ENCODE measurements around the gene CLSTN3. TPM values are rescaled to one million over a fixed set of nuclear protein-coding genes. Genes with fewer than 3 reads are reported as not detected.

CLSTN3 gene
- total RNA-seq = 60.5 TPM

DNA sequence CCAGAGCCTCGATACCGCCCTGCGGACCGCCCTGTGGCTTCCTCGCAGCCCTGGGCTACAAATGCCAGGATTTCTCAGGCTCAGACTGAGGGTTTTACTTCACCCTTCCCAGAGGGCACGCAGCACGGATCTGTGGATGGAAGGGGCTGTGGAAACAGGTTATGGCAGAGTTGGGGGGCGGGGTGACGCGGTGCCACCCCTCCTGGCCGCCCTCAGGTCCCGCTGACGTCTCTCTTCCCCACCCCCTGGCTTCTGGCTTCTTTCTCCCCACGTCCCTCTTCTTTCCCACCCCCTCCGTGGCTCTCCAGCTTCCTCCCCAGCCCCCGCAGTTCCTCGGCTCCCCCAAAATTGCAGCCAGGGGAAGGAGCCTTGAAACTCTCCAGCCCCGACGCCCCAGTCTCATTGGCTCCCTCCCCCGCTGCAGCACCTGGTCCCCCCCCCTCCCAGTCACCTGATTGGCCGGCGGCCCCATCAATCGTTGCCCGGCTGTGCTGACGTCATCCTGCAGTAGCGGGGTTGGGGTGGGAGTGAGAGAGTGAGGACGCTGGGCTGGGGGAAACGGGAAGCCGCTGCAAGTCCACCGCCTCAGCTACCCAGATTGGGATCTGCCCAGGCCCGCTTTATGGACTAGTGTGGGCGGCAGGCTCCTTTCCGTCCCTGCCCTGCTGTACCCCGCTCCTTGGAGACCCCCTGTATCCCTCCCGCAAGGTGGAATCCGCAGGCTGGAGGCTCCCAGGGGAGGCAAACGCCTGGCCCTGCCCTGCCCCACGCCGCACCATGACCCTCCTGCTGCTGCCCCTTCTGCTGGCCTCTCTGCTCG, at the start of gene CLSTN3:
CLSTN3 (plus strand) TSS at position 500 of the 820 bp plus-strand sequence; CDS start at position 778, 278 bp downstream.
- peak; percentile 85 for DNase-seq

DNA sequence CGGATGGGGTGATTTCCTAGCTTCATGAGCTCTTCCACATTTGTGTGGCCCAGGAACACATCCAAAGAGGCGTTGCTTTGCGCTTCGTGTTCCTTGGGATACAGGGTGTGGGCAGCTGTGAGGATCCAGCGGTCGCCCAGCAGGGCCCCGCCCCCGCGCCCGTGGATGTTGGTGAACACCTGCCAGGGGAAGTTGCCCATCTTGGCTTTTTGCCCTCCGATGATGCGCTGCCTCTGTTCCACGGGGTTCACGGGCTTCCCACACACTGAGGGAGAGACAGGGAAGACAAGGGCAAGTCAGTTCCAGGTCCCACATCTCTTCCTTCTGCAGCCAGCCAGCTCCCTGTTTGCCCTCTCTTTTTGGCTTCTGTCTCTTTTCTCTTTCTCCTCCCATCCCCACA, 49.1 kb upstream of the CLSTN3 start:
- DNase-seq = no peak

DNA sequence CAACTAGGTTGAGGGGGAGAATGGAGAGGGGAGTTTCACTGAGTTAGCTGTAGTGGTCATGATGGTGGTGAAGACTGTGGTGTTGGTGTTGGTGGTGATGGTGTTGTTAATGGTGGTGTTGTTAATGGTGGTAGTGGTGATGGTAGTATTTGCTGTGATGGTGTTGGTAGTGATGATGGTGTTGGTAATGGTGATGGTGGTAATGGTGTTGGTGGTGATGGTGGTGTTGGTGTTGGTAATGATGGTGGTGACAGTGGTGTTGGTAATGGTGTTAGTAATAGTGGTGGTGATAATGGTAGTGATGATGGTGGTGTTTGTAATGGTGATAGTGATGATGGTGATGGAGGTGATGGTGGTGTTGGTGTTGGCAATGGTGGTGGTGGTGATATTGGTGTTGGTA, 47.0 kb upstream of the CLSTN3 start:
- no peak for DNase-seq

DNA sequence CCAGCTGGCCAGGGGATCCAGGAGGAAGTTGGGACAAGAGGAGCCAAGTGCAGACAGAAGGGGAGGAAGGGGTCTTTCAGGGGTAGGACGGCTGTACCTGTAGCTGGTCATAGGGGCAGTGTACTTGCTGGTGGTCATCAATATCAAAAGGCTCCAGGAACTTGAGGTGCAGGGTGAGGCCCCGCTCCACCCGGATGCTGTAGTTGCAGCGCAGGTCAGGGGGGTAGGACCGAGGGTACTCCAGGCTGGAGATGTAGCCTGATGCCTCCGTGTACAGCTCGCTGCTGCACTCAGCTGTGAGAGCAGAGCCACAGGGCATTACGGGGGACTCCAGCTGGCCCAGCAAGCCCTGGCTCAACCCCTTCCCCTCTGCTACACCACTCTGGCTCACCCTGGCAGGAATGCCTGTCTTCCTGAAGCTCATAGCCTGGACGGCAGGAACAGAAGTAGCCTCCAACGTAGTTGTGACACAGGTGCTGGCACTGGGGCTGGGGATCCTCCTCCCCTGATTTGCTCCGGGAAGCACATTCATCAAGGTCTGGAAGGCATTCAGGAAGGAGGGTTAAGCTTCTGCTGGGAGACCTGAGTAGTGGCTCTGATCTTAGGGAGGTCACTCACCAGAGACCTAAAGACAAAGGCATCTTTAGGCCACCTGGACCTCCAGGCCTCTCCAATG, 40.8 kb upstream of the CLSTN3 start:
- DNase-seq = no peak

DNA sequence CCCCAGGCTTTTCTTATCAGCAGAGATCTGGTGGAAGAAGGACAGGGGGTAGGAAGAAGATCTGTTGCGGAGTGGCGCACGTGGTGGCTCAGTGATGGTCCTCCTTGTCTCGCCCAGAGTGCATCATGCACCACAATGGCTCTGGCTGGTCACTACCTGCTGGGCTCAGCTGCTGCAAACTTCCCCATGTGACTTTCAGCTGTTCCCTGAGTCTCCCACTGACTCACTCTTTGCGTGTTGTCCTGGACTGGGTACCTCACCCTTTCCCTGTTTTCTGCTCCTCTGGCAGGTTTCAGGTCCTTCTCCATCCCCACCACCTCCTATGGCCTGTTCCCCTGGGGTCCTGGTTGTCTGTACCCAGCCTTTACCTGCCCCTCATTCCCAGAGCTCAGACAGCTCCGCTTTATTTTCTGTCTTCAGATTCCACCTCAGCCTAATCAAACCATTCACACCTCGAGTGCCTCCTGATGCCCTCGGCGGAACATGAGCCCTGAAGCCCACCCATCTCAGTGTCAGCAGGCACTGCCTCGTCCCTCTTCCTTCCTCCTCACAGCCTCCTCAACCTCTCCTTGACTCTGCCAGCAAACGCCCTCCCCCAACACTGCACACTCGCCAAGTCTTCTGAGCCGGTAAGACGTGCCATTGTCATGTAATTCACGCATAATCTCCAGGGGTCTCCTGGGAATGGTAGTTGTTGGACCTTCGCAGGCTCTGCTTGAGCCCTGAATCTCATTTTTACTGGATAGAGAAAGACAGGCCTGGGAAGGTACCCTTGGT, 39.8 kb upstream of the CLSTN3 start:
- no peak for DNase-seq

DNA sequence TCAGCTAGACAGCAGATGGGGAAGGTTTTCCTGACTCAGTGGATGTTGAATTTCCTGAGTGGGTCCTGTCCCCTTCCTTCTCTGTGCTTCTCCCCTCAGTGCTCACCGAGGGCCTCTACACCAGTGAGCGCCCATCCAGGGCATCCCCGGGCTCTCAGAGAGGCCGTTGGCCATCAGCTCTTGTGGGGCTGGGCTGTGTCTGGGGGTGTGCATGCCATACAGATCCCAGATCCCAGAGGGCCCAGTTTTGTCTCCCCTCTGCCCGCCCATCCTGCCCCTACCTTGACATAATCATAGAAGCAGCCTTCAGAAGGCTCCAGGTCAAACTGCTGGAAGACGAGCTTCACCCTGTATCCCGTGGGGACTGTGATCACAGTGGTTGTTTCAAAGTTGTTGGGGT, 39.0 kb upstream of the CLSTN3 start:
- DNase-seq = no peak

DNA sequence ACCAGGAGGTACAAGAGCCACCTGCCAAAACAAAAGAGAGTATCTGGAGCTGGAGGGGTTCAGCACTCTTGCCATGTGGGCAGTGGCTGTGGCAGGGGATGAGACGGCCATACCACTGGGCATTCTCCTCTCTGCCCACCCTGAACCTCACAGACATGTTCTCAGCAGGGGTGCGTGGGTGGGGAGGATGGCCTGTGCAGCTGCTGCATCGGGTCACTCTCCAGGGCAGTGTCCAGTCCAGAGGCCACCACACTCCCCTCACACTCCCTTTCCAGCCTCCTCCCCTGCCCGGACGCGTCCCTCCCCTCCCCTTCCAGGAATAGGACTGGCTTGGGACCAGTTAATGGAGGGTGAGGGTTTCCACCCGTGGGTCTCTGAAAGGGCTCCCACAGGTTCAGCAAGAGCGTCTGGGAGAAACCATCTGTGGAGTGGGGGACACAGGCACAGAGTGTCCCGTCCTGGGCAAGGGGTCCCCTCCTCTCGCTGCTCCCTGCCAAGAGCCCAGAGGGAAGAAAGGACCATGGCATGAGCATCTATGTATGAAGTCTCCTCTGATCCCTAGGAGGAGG, 38.4 kb upstream of the CLSTN3 start:
- no peak for DNase-seq

DNA sequence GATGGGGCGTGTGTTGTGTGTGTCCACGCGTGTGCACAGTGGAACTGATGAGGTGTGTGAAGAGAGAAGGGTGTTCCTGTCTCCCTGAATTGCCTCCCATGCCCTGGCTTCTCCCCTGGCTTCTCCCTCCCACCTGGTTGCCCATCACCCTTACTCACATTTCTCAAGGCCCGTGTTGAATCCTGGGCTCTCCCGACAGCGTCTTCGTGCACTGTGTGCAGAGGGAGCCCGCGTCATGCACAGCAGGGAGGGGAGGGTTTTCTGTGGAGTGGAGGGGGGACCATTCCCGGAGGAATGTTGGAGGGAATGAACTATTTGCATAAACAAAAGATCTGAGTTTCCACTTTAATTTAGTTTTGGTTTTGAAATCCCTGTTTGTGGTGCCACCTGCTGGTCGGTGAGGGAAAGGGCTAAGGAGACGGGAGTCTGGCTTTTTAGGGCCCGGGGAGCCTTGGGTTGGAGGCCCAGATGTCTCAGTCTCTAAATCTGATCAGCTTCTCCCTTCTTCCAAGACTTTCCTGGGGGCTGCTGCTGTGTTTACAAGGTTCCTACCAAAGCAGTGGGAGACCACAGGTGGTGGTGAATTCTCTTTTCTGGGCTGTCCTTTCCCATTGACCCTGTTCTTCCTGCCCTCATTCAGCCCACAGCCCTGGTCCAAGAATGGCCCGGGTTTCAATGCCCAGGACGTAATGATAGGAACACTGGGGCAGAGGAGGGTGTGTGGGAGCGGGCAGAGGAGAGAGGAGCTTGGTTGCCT, 37.8 kb upstream of the CLSTN3 start, which contains the start of gene C1R:
C1R (minus strand) TSS at position 217 of the 757 bp plus-strand sequence; CDS start at position 160, 57 bp downstream.
- DNase-seq = peak; percentile 24

DNA sequence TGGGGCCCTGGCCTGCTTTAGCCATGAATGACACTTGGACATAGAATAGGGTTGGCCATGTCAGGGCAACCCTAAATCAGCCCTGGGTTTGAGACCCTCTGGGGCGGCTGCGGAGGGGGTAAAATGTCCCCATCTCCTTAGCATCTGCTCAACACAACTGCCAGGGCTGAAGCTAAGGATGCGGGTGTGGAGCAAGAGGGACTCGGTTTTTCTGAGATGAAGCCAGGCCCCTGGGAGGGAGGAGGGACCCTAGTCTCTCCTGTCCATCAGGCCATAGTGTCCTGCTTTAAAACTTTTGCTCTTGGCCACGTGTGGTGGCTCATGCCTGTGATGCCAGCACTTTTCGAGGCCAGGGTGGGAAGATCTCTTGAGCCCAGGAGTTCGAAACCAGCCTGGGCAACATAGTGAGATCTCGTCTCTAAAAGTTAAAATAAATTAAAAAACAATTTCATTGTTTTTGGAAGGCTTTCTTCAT, 37.1 kb upstream of the CLSTN3 start:
- DNase-seq = no peak

DNA sequence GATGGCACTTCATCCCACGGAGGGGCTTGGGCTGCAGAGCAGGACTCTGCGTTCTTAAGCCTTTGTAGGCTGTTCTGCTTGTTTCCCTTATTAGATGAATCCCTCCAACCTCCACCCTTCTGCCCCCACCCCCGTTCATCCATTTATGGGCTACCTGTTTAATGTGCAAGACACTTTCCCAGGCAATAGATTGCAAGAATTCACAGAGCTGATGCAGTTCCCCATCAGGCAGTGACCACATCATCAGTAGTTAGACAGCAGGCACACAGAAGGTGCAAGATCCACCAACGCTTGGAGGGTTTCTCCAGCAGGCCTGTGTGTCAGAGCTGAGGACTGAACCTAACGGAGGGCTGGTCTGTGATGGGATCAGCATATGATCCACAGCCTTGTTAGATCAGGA, 36.7 kb upstream of the CLSTN3 start:
- DNase-seq = no peak

DNA sequence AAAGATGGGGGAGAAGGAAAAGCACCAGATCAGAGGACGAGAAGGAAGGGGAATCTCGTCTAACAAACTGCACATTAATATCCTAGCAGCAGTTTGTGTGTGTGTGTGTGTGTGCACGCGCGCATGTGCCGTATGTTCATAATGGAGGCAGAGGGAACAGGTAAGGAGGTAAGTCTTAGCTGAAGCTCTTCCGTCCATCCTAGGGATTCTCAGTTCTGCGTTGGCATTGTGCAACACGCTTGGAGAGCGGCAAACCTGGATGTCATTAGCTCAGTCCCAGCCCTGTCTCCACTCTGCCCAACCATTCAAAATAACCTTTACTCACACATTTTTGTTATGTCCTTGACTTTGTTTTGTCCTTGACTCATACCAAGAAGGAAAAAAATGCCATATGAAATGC, 36.3 kb upstream of the CLSTN3 start:
- DNase-seq = no peak

DNA sequence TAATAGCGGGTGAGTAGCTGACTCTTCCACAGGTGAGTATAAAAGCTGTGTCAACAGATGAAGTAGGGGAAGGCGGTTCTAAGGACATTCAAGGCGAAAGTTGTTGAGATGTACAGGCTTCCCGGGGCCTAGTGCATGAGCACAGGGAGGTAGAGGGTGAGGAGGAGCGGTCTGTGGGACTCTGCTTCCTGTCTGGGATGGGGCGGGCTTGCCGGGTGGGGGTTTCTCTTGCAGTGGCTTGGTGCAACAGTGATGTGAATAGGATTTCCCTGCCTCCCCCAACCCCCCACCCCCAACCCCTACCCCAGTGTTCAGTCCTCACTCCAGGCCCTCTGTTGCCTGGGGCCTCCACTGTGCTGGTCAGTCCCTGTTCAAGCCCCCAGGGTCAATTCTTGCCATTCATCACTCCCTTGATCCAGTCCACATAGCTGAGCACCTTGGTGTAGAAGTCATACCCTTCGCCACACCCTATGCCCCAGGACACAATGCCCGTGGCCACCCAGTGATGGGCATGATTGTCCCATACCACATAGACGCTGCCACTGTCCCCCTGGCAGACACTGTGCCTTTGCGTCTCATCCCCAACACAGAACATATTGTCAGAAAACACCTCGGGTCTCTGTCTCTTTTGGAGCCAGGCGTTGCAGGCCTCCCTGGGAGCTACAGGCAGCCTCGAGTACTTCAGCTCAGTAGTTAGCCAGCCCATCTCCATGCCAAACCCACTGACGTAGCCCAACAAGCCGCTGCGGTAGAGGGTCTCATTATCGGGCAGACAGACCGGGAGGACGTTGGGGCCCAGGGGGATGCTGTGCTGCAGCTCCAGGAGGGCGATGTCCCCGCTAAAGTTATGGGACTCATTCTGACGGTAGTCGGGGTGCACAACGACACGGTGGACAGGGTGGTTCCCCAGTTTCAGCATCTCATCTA, 33.9 kb upstream of the CLSTN3 start:
- DNase-seq = no peak

DNA sequence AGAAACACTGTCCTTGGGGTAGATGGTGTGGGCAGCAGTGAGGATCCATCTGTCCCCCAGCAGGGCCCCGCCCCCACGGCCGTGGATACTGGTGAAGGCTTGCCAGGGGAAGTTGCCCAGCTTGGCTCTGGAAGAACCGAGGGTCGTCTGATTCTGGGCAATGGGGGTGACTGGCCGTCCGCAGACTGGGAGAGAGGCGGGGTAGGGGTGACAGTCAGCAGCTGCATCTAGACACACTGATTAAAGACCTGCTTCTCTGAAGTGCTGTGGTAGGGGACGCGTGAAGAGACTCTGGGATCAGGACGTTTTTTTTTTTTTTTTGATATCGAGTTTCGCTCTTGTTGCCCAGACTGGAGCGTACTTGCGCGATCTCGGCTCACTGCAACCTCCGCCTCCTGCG, 33.2 kb upstream of the CLSTN3 start:
- no peak for DNase-seq

DNA sequence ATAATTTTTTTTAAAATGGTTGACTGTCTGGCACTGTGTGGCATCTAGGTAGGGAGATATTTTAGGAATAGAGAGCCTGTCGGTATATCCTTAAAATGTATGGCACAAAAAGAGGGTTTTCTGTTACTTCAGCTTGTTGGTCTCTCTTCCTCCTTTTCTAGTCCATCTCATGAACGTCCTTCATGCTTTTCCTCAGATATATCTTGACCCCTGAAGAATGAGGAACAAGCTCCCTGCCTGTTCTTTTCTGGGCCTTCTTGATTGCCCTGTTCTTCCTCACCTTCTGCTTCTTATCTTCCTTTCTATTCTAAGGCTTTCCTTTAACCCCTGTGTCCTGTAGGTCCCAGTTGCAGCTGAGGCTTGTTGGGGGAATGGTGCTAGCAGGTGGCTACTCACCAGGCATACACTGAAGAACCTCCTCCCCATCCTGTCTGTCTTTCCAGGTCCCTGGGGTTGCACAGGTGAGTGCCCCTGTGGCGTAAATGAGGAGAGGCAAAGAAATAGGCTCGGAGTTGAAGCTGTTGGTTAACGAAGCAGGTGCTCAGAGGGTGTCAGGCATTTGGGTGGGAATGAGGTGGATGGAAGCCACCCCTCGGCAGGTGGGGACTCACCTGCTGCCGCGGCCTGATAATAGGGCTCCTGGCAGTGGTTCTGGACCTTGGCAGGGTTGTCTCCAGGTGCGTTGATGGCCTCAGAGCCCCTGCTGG, 30.7 kb upstream of the CLSTN3 start:
- DNase-seq = no peak

DNA sequence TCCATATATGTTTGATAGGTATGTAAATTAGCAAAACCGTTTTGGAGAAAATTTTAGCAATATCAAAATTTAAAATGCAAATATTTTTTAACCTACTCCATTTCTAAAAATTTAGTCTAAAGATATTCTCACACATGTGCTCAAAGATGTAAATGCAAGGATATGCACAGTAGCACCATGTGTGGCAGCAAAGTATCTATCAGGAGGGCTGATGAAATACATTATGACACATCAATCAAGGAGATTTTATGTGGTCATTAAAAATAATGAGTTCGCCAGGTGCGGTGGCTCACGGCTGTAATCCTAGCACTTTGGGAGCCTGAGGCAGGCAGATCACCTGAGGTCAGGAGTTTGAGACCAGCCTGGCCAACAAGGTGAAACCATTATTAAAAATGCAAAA, 29.9 kb upstream of the CLSTN3 start:
- no peak for DNase-seq

DNA sequence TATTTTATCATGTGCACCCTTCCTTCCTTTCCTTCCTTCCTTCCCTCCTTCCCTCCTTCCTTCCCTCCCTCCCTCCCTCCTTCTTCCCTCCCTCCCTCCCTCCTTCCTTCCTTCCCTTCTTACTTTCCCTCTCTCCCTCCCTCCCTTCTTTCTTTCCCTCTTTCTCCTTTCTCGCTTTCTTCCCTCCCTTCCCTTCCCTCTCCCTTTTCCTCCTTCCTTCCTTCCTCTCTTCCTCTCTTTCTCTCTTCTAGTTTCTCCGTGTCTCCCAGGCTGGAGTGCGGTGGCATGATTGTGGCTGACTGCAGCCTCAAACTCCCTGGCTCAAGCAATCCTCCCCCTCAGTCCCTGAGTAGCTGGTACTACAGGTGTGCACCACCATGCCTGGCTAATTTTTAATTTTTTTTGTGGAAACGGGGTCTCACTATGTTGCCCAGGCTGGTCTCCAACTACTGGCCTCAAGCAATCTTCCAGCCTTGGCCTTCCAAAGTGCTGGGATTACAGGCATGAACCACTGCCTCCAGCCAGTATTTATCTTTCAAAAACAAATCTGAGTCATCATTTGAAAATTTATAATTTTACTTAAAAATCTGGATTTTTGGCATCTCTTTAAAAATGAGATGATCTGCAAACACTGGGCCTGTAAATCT, 29.0 kb upstream of the CLSTN3 start:
- DNase-seq = no peak

DNA sequence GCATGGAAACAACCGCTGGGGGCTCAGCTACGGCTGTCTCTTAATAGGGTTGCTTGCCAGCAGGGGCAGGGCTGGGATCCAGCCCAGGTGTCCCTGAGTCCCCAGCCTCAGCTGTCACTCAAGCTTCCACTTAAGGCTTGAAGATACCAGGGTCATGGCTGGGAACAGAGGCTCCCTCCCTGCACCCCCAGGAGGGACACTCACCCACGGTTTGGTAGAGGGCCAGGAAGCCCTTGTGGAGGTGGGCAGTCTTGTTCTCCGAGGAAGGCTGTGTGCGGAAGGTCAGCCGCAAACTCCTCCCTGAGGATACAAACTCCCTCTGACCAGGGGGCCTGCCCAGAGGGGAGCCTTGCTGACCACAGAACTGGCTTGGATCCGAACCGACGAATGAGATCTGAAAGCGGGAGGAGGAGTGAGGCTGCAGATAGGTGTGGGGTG, 28.5 kb upstream of the CLSTN3 start:
- DNase-seq = no peak

DNA sequence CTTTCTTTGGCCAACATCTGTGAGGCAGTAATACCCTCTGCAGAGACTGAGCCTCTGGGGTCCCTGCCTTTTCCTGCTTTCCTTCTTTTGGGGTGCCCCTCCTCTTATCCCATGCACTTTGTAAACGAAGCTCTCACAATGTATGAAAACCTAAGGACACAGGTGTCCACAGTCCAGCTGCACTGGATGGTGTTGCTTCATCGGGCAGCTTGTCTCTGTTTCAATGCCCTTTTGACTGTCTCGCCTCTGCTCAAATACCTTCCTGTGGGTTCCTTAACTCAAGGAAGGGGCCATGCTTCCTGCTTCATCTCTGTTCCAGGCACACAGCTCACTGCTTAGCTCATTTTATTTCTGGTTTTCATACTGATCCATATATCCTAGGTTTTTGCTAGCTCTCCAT, 27.6 kb upstream of the CLSTN3 start:
- DNase-seq = no peak

DNA sequence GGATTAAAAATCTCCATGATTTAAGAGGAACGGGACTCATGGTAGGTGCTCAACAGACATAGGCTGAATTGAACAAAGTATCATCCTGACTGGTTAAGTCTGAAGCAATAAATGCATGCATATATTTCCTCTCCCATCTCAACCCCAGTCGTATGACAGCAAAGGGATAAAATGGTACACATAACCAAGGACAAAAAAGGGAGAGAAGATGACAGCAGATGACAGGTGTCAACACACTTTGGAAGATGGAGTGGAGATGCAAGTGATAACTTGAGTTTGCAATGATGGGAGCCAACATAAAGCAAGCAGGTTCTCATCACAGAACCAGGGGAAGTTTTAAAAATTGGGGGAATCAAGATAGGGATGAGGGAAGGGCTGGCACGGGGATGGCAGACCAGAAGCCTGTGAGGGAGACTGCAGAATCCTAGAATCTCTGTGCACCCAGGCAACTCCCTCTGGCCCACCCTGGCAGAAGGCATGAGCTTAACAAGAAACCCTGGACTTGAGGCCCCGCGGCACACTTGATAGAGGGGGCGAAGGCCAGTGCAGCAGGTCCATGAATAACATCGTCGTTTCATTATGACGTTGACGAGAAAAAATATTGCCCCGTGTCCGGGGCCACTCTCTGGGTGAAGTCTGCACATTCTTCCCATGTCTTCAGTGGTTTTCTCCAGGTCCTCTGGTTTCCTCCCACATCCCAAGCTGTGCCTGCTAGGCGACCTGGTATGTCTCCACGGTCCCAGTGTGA, 26.2 kb upstream of the CLSTN3 start:
- DNase-seq = no peak
